Erythroblast (primary cell): ENCODE data around the gene NGFR.

Source experiments
- GATA1 ChIP-seq: IDR thresholded peaks from 2 replicates; pipeline ENCODE4 v1.6.1; 2011; ENCODE audit warnings: low read depth, mild to moderate bottlenecking, control low read depth, low read length, moderate library complexity
- POLR2A ChIP-seq: IDR thresholded peaks from 2 replicates; pipeline ENCODE4 v1.6.1; 2011; ENCODE audit warnings: mild to moderate bottlenecking, low read length

- no peak for TF ChIP-seq POLR2A
- no peak for TF ChIP-seq GATA1
Measured at GRCh38 chr17:49547566-49547965, 52.5 kb downstream of the NGFR start.
